ENCODE results near the gene ATP2C2. TPM values are rescaled to one million over a fixed set of nuclear protein-coding genes. Genes with fewer than 3 reads are reported as not detected.

ATP2C2 gene
- total and polyA plus RNA-seq, 8 donors = 1.1 to 141 (median 4.2) TPM; not detected in 2

DNA sequence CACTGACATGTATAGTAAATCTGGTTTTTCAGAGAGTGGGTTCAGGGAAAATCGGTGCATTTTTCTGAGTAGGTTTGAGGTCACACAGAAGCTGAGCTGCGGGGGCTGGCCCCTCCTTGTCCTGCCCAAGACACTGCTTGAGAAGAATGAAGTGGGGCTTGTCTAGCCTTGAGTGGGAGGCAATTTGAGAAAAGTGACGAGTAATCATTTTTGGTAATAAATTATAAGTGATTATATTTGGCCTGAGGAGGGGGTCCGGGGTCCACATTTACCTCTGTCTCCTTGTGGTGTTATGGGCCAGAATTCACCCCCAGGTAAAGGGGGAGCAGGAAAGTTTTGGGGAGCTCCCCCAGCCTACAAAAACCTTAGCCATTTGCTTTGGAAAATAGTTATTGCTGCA is 45.6 kb upstream of the ATP2C2 start:
- Histone ChIP-seq H3K4me3 (no peak overlapping the region), H3K27me3 (peaks cover 0 to 4% (median 0%) of the 10 kb centered on the region in 3 donors), H3K4me1 (no peaks in the 10 kb centered on the region), H3K27ac (no peak overlapping the region), H3K9me3 (peaks cover 0 to 8% (median 5%) of the 10 kb centered on the region in 4 donors), H3K36me3 (peaks cover 0 to 29% (median 7%) of the 10 kb centered on the region in 4 donors)
- no peak for DNase-seq
- 79 to 86% (median 83%) methylated on average over 4 of the region's 4 CpGs for WGBS, 5 donors
- TF ChIP-seq, protein P1, sequence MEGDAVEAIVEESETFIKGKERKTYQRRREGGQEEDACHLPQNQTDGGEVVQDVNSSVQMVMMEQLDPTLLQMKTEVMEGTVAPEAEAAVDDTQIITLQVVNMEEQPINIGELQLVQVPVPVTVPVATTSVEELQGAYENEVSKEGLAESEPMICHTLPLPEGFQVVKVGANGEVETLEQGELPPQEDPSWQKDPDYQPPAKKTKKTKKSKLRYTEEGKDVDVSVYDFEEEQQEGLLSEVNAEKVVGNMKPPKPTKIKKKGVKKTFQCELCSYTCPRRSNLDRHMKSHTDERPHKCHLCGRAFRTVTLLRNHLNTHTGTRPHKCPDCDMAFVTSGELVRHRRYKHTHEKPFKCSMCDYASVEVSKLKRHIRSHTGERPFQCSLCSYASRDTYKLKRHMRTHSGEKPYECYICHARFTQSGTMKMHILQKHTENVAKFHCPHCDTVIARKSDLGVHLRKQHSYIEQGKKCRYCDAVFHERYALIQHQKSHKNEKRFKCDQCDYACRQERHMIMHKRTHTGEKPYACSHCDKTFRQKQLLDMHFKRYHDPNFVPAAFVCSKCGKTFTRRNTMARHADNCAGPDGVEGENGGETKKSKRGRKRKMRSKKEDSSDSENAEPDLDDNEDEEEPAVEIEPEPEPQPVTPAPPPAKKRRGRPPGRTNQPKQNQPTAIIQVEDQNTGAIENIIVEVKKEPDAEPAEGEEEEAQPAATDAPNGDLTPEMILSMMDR (IDR thresholded peaks at IDR 0.05) = no peak
- no peak for TF ChIP-seq EP300 (IDR thresholded peaks at IDR 0.05)
- TF ChIP-seq POLR2A (IDR thresholded peaks at IDR 0.05) = no peak
- no peak for TF ChIP-seq POLR2AphosphoS5 (IDR thresholded peaks at IDR 0.05)
- intact Hi-C loops (cut with DNase I; ENCODE audit: low total_unique reads) = no loop called here

DNA sequence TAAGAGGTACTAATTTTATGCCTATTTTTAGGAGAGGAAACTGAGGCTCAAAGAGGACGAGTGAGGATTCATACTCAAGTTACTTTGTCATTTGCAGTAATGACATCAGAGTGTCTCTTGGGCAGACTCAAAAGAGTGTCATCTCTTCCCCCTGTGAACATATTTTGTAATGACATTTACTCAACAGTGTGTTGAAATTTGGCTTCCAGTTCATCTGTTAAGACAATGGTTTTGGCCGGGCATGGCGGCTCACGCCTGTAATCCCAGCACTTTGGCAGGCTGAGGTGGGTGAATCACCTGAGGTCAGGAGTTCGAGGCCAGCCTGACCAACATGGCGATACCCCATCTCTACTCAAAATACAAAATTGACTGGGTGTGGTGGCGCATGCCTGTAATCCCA is 44.7 kb upstream of the ATP2C2 start:
- no peaks in the 10 kb centered on the region for H3K9me3 ChIP-seq
- H3K27me3 ChIP-seq = peaks cover 0 to 4% (median 0%) of the 10 kb centered on the region in 3 donors
- intact Hi-C loops (cut with DNase I; ENCODE audit: low total_unique reads) = no loop called here
- WGBS, 5 donors = 86 to 89% (median 88%) methylated on average over 7 of the region's 7 CpGs
- TF ChIP-seq EP300 (IDR thresholded peaks at IDR 0.05) (no peak), POLR2AphosphoS5 (IDR thresholded peaks at IDR 0.05) (no peak), POLR2A (IDR thresholded peaks at IDR 0.05) (no peak)
- TF ChIP-seq, protein P1 (IDR thresholded peaks at IDR 0.05) = no peak
- no peak overlapping the region for H3K27ac ChIP-seq
- H3K36me3 ChIP-seq = peaks cover 0 to 29% (median 11%) of the 10 kb centered on the region in 4 donors
- no peaks in the 10 kb centered on the region for H3K4me1 ChIP-seq
- H3K4me3 ChIP-seq = no peak overlapping the region
- DNase-seq = no peak

DNA sequence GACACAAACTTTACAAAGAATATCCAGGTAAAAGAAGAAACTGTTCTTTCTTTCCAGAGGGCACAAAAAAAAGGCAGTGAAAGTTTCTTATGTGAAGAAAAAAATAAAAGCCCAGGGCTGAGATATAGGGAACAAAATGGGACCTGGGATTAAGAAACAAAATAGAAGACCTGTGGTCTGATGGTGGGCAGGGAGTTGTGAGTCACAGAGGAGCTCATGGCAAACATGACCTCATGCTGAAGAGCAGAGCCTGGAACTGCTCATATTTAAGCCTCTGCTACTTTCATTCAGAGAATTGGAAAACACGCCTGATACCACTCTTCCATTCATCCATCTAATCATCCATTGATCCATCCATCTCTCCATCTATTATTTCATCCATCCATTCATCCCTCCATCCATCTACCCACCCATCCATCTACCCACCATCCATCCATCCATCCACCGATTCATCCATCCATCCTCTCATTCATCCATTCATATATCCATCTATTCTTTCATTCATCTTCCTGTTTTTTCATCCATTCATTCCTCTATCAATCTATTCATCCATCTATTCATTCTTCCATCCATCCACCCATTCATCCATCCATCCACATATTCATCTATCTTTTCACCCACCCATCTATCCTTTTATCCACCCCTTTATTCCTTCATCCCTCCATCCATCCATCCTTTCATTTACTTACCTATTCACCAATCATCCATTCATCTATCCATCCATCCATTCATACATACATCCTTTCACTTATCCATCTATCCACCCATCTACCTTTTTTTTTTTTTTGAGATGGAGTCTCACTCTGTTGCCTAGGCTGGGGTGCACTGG is 43.7 kb upstream of the ATP2C2 start:
- Histone ChIP-seq H3K36me3 (peaks cover 0 to 25% (median 12%) of the 10 kb centered on the region in 4 donors), H3K9me3 (no peaks in the 10 kb centered on the region), H3K27ac (no peak overlapping the region), H3K27me3 (peaks cover 0 to under 1% (median 0%) of the 10 kb centered on the region in 3 donors), H3K4me1 (no peaks in the 10 kb centered on the region), H3K4me3 (no peak overlapping the region)
- DNase-seq = no peak
- TF ChIP-seq, protein P1 (IDR thresholded peaks at IDR 0.05) = no peak
- TF ChIP-seq POLR2A (IDR thresholded peaks at IDR 0.05) (no peak), EP300 (IDR thresholded peaks at IDR 0.05) (no peak), POLR2AphosphoS5 (IDR thresholded peaks at IDR 0.05) (no peak)
- 38 to 71% (median 46%) methylated on average over 2 of the region's 2 CpGs for WGBS, 5 donors
- intact Hi-C loops (cut with DNase I; ENCODE audit: low total_unique reads) = no loop called here

DNA sequence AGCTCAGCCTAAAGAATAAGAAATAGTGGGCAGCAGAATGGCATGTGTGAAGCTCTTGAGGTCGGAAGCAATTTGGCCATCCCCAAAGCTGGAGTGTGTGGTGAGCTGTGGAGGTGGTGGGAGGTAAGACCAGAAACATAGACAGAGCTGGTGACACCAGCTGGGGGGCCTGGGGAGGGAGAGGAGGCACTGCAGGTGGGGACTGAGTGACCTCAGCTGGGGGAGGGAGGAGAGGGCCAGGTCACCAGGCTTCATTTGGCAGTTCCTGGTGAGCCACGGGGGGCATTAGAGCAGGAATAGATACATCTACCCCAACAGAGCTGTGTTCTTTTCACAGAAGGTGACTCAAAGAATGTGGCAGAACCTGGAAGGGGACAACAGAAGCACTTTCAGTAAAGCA is 41.8 kb upstream of the ATP2C2 start:
- no peak for TF ChIP-seq EP300 (IDR thresholded peaks at IDR 0.05)
- TF ChIP-seq POLR2A (IDR thresholded peaks at IDR 0.05) = no peak
- TF ChIP-seq POLR2AphosphoS5 (IDR thresholded peaks at IDR 0.05) = no peak
- TF ChIP-seq, protein P1 (IDR thresholded peaks at IDR 0.05) = no peak
- Histone ChIP-seq H3K4me1 (no peaks in the 10 kb centered on the region), H3K9me3 (no peaks in the 10 kb centered on the region), H3K27ac (no peak overlapping the region), H3K36me3 (peaks cover 0 to 42% (median 18%) of the 10 kb centered on the region in 4 donors), H3K4me3 (no peak overlapping the region), H3K27me3 (no peaks in the 10 kb centered on the region)
- intact Hi-C loops (cut with DNase I; ENCODE audit: low total_unique reads) = no loop called here
- DNase-seq = no peak
- WGBS, 5 donors = 70 to 87% (median 76%) methylated on average over 2 of the region's 2 CpGs
